ENCODE measurements around the gene UBA6.
"Not testable (repeated sequence)": the region's sequence is repeated elsewhere in the genome, so short reads cannot be mapped to it uniquely, and the experiment has no call there.

UBA6 gene

GRCh38 chr4:67735325-67735724 is 34.4 kb upstream of the UBA6 start:
- TF ChIP-seq, protein P1, sequence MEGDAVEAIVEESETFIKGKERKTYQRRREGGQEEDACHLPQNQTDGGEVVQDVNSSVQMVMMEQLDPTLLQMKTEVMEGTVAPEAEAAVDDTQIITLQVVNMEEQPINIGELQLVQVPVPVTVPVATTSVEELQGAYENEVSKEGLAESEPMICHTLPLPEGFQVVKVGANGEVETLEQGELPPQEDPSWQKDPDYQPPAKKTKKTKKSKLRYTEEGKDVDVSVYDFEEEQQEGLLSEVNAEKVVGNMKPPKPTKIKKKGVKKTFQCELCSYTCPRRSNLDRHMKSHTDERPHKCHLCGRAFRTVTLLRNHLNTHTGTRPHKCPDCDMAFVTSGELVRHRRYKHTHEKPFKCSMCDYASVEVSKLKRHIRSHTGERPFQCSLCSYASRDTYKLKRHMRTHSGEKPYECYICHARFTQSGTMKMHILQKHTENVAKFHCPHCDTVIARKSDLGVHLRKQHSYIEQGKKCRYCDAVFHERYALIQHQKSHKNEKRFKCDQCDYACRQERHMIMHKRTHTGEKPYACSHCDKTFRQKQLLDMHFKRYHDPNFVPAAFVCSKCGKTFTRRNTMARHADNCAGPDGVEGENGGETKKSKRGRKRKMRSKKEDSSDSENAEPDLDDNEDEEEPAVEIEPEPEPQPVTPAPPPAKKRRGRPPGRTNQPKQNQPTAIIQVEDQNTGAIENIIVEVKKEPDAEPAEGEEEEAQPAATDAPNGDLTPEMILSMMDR (IDR thresholded peaks at IDR 0.05; ENCODE audit: extremely low read depth, missing control alignments), result no peak
- no peak for DNase-seq (ENCODE audit: low spot score)

GRCh38 chr4:67730511-67730910 is 29.6 kb upstream of the UBA6 start:
- not testable (repeated sequence) for DNase-seq (ENCODE audit: low spot score)

DNA sequence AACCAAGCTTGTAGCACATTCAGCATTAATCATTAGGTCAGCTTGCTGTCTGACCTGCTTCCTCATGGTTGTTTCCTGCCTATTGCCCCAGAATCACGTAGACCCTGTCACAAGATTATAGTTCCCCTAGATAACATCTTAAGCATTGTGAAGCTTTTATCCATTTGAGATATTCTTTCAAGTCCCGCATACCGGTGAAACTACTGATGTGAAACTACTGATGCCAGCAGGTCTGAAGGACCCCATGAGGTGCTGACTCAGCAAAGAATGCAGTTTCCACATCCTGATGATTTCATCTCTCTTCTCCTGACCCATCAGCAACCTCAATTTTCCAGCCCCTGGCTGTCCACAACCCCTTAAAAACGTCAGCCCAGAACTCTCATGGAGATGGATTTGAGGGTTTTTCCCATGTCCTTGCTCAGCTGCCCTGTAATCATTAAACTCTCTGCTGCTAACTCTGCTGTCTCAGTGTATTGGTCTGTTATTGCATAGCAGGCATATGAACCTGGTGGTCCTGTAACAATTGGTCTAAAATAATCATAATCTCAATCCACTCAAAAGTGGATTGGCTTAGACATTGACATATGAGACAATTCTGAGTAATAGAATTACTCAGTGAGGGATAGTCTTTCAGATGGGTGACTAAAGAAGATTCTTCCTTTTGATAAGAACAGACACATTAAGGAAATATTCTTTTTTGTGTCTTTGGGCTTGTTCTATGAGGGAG is 26.3 kb upstream of the UBA6 start:
- no peak for DNase-seq (ENCODE audit: low spot score)
- TF ChIP-seq, protein P1 (IDR thresholded peaks at IDR 0.05; ENCODE audit: extremely low read depth, missing control alignments), result no peak

DNA sequence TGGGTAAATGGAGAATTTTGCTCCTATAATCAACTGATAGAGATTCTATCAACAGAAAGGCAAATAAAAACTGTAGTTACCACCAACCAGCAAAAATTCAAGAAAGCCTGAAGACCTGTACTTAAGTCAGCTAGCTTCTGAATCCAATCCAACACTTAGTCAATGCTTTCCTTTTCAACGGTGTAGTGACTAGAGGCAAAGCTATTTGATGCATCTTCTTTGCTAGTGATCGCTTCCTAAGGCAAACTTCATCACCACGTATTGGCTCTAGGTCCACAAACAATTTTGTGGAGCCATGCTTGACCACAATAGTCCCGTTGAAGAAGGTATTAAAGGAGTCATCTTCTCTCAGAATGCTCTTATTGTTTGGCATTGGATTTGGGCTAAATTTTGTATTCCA is 25.0 kb upstream of the UBA6 start:
- no peak for DNase-seq (ENCODE audit: low spot score)
- TF ChIP-seq, protein P1 (IDR thresholded peaks at IDR 0.05; ENCODE audit: extremely low read depth, missing control alignments), result no peak

DNA sequence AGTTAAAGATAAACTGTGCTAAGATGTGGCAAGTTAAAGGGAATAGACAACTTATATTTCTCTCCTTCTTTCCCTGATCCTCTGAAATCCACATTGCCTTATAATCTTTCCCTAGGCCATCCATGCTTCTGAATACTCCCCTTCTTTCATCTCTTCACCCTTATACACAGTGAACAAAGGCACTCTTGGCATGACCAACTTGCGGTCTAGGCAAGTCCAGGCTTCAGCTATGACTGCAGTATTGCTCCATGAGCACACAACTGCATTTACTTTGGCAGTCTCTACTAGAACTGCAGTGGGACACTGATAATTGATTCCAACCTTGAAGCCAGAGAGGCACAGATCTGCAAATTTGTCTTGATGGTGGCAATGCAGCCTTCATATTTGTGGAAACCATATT is 24.2 kb upstream of the UBA6 start:
- no peak for DNase-seq (ENCODE audit: low spot score)
- TF ChIP-seq, protein P1 (IDR thresholded peaks at IDR 0.05; ENCODE audit: extremely low read depth, missing control alignments), result no peak

- DNase-seq (ENCODE audit: low spot score), result no peak
- TF ChIP-seq, protein P1 (IDR thresholded peaks at IDR 0.05; ENCODE audit: extremely low read depth, missing control alignments), result no peak
Measured at GRCh38 chr4:67723949-67724348, 23.0 kb upstream of the UBA6 start.

GRCh38 chr4:67723341-67723740 is 22.4 kb upstream of the UBA6 start:
- no peak for DNase-seq (ENCODE audit: low spot score)
- TF ChIP-seq, protein P1 (IDR thresholded peaks at IDR 0.05; ENCODE audit: extremely low read depth, missing control alignments), result no peak

Measured in GM20000 (cell line).